HG02623 (cell line): ENCODE data around the gene DUSP3.
A peak's percentile ranks its signal among the peaks of the same experiment; 100 is the strongest.

ENCODE experiments used
- ATAC-seq: cut with Tn5 transposase; IDR thresholded peaks from one replicate; pipeline ENCODE4 v1.9.1; 2021; ENCODE audit warnings: moderate library complexity; ENCODE audit not compliant: unreplicated experiment

The DUSP3 gene

GRCh38 chr17:43778337-43779144 lies at the start of gene DUSP3:
Gene DUSP3, minus strand, starts transcription at chr17:43778977. Its CDS starts 53 bp downstream, at chr17:43778924.
- ATAC-seq = peak; percentile 81

DNA sequence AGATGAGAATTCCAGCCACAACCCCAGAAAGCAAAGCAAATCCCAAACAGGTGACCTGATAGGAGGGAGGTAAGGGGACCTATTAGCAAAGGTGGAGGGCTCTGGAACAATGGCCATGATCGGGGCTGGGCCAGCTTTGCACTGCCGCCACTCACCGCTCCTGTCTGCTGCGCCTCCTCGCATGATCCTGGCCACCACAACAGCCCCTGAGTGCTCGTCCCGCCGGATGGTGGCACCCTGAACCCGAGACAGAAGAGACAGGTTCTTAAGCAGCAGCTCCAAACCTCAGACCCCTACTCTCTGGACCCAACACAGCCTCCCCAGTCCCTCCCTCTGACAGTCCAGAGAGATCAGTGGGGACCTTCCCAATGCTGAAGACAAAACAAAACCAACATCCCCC lies 48.8 kb upstream of the DUSP3 start:
- no peak for ATAC-seq

DNA sequence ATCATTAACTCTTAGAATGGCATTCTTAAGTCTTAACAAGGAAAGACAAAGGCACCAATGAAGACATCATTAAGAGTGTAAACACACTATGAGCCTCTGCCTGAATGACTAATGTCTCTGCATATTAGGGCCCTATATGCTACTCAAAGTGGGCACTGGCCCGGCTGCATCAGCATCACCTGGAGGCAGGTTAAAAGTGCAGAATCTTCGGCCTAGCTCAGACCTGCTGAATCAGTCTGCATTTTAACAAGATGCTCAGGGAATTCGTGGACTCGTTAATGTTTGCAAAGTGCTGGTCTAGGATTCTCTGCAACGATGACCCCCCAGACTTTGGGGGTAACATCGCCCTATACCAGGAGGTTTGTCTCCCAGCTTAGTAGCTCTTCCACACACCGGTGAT lies 47.4 kb upstream of the DUSP3 start:
- no peak for ATAC-seq

GRCh38 chr17:43825567-43825966 lies 46.8 kb upstream of the DUSP3 start:
- ATAC-seq = no peak

DNA sequence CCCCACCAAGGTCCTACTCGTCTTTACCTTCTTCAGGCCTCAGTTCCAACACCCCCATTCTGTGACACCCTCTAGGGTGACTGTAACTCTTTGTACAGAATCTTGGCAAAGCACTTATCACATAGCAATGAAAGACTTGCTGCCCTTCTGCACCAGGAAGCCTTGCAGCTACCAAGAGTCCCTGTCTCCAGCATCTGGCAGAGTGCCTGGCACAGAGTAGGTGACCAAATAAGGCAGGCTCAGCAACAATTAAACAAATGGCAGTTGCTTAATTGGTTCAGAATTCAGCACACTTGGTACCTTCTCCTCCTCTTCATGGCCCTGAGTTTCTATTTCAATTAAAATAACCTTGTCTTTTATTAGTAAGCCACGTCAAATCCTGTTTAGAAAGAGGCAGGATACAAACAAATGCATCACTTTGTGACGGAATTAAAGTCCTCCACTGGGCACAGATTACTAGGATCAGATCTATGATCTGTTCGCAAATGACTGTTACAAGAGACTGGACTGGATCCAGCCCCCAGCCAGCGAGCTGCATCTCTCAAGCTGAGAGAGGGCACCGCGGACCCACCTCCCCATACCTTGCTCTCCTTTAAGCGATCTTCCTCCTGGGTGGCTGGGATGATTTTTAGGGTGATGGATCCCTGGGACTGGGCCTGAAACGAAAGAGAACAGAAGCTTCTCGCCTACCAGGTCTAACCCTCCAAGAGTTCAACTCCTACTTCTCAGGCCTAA lies 44.7 kb upstream of the DUSP3 start:
- no peak for ATAC-seq

DNA sequence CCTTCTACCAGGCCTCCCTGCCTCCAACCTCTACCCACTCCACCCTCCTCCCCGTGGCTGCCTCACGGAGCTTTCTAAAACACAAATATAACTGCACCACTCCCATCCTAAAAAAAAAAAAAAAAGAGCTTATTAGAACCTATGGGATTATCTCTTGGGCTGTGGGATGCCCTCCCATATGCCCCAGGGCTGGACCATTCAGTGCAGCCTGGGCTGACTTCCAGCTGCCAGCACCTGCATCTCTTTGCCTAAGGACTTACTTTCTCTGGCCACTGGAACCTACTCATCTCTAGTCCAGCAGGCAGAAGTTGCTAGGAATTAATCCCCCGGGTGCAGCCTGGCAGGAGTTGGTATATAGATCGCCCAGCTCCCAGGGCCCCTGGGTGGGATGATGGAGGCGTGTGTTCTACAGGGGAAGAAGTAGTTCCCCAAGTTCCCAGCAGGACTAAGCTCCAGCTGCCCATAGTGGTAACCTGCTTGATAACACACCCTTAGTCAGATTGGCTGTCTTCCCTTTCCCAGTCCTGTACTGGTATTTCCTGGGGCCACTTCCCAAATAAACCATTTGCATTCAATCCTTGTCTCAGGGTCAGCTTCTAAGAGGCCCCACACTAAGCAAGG lies 43.9 kb upstream of the DUSP3 start:
- ATAC-seq = no peak

- no peak for ATAC-seq
Measured at GRCh38 chr17:43820759-43821158, 42.0 kb upstream of the DUSP3 start.

DNA sequence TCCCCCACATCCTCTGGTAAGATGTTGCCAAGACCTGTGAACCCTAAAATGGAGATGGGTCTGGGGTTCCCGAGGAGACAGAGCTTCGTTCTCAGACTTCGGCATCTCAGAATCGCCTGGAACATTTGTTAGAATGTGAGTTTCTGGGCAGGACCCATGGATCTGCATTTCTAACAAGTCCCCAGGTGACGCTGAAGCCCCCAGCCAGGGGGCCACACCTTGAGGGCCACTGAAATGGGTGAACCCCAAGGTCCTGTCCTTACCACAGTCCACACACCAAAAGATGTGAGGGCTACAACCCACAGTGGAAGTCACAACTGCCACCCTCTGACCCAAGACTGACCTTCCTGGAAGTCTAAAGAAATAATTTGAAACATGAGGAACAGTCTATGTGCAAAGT lies 40.2 kb upstream of the DUSP3 start:
- ATAC-seq = no peak

GRCh38 chr17:43817826-43818225 lies 39.0 kb upstream of the DUSP3 start:
- no peak for ATAC-seq

GRCh38 chr17:43816336-43817320 lies 37.9 kb upstream of the DUSP3 start:
- no peak for ATAC-seq

DNA sequence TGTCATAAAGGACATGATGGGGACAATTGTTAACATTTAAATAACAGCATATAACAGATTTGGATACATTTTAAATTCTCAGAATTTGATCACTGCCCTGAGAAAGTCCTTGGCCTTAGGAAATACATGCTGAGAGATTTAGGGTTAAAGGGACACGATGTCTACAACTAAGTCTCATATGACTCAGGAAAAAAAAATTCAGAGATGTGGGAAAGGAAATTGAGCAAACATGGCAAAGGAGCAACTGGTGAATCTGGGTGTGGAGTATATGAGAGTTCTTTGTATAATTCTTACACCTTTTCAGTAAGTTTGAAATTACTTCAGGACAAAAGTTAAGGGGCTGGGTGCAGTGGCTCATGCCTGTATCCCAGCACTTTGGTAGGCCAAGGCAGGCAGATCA lies 35.9 kb upstream of the DUSP3 start:
- ATAC-seq = no peak

DNA sequence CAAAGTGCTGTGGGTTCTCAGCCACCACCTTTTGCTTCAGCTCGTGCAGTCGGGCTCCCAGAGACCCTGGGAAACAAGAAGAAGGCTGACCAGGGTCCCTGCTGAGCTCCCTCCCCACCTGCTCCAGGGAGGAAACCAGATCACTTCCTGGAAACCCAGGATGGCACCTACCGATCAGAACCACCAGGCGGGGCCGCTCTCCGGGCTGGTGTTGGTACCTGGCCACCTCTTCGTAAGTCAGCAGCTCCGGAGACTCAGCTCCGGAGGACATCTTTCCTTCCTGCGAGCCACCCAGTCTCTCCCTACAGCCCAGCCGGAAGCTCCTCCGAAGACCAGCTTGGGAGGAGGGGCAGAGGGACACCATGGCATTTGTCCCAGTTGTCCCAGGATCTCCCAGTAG lies 35.2 kb upstream of the DUSP3 start:
- ATAC-seq = no peak

DNA sequence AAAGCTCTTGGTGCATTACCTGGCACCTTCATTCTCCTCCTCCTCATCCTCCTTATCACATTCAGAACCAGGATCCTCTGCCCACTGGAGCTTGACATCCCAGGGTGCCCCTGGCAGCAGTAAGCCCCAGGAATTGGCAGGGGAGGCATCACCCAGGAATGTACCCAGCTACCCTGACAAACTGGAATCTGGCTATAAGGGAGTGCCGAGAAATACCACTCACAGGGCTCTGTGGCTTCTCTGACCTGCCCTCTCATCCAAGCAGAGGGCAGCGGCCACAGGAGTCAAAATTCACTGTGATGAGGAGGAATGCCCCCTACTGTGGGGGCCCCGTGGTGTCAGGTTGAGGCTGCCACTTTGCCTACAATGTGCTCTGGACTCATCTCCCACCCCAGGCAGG lies 34.6 kb upstream of the DUSP3 start:
- ATAC-seq = no peak

- no peak for ATAC-seq
Measured at GRCh38 chr17:43812396-43813265, 33.9 kb upstream of the DUSP3 start.

- no peak for ATAC-seq
Measured at GRCh38 chr17:43810823-43811222, 32.0 kb upstream of the DUSP3 start.

- ATAC-seq = no peak
Measured at GRCh38 chr17:43810226-43810715, 31.5 kb upstream of the DUSP3 start.

- ATAC-seq = no peak
Measured at GRCh38 chr17:43809121-43809520, 30.3 kb upstream of the DUSP3 start.

- ATAC-seq = no peak
Measured at GRCh38 chr17:43808076-43808475, 29.3 kb upstream of the DUSP3 start.

GRCh38 chr17:43805117-43805516 lies 26.3 kb upstream of the DUSP3 start:
- no peak for ATAC-seq

DNA sequence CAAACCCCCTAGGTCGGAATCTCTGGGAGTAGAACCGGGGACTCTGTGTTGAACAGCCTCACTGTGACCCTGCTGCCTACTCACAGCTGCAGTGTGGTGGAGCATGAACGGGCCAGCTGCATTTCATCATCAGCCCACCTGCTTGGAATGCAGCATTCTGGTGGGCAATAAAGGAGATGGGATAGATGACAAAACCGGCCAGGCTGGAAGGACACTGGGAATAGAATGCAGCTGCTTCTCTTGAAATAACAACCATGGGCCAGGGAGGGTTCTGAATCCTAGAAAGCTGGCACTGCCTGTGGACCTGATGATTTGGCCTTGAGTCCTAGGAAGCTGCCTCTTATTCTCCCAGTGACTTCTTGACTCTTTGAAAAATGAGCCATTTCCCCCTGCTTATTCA lies 25.0 kb upstream of the DUSP3 start:
- no peak for ATAC-seq
